Right lobe of liver (tissue), 6 donors: ENCODE results near the gene RDH11. TPM values are rescaled to one million over a fixed set of nuclear protein-coding genes. Genes with fewer than 3 reads are reported as not detected.

ENCODE experiments used
- ATAC-seq, 4 donors: fragments of 200-7000 bp; cut with Tn5 transposase; one replicate each; pipeline ENCODE4 v1.9.1; 2020; ENCODE audit warnings: mild to moderate bottlenecking in 4 of 4, moderate library complexity in 4 of 4
- DNase-seq, 3 donors: peaks; one replicate each; pipeline ENCODE4 v3.0.0-alpha.2; 2020
- H3K27ac ChIP-seq, 3 donors: fragments of 200-600 bp; one replicate each; pipeline ENCODE4 v1.8.0; 2022
- H3K27me3 ChIP-seq, 2 donors: fragments of 200-600 bp; one replicate each; pipeline ENCODE4 v1.8.0; 2022
- H3K36me3 ChIP-seq, 4 donors: fragments of 200-600 bp; sonication (generic) in 1 of 4; one replicate each; pipeline versions ENCODE4 v1.5.1 to v1.8.0; 2017 to 2022; ENCODE audit warnings: control low read depth in 1 of 4
- H3K4me1 ChIP-seq, 4 donors: fragments of 200-600 bp; sonication (generic) in 1 of 4; one replicate each; pipeline versions ENCODE4 v1.5.1 to v1.8.0; 2017 to 2022; ENCODE audit warnings: control low read depth in 1 of 4
- H3K4me3 ChIP-seq, 3 donors: fragments of 200-600 bp; one replicate each; pipeline ENCODE4 v1.8.0; 2022
- H3K9me3 ChIP-seq, 4 donors: fragments of 200-600 bp; sonication (generic) in 1 of 4; one replicate each; pipeline versions ENCODE4 v1.5.1 to v1.8.0; 2017 to 2022; ENCODE audit warnings: control low read depth in 1 of 4
- CTCF ChIP-seq, 4 donors: fragments of 200-600 bp in 3 of 4; fragments of 450-650 bp in 1 of 4; IDR thresholded peaks; one replicate each; pipeline versions ENCODE4 v1.5.1 to v1.8.0; 2016 to 2022; ENCODE audit warnings: antibody characterized with exemption in 4 of 4, mild to moderate bottlenecking in 2 of 4
- POLR2A ChIP-seq: fragments of 450-650 bp; IDR thresholded peaks from one replicate; pipeline ENCODE4 v1.6.1; 2017; ENCODE audit warnings: antibody characterized with exemption, mild to moderate bottlenecking
- WGBS: methylation state at CpG from one replicate; pipeline ENCODE4 v1.1.6; 2018; ENCODE audit warnings: low coverage, low lambda C conversion rate; ENCODE audit not compliant: insufficient coverage; ENCODE audit errors: missing lambda C conversion rate; 5-methylcytosine and 5-hydroxymethylcytosine counted together
- intact Hi-C, 2 donors: fragments of 100-400 bp; cut with DNase I; formaldehyde crosslinking; loops; one replicate each; pipeline versions ENCODE4 v1.11.2 to v1.14.1; 2022
- total RNA-seq, 6 experiments: library from RNA; depleted of rRNA in 2 of 6; stranded (reverse); fragments of >200 nt in 2 of 6; fragmentation: NEBNext Ultra II Directional in 3 of 6; extraction: Animal tissue kit (Norgen Biotek cat#: 25700) in 3 of 6; gene quantifications; one replicate each; pipeline versions ENCODE4 v1.1.0 to v1.2.4, GENCODE V29; 2016 to 2023
- donor health status: DM: no; HTN: yes; CAD: no.
- donor health status: DM: no; HTN: no; CAD: no.
- donor health status: DM: no; HTN: no; CAD: no.
- donor health status: DM: no; HTN: yes; CAD: no.
- donor health status: DM: no; HTN: yes; CAD: no.

RDH11 gene
- total RNA-seq, 6 experiments from 2014 or later: 35.5 to 106 (median 83.4) TPM

- 82% methylated on average over 4 of the region's 10 CpGs for WGBS
- no peak for DNase-seq
- no peaks in the 10 kb centered on the region for H3K27me3 ChIP-seq
These were observed 40.0 kb upstream of the RDH11 start for GRCh38 chr14:67735336-67736147.

GRCh38 chr14:67734675-67735074, 39.1 kb upstream of the RDH11 start:
- intact Hi-C loops: no loop called here
- no peak for DNase-seq
- no peaks in the 10 kb centered on the region for H3K36me3 ChIP-seq
- no peaks in the 10 kb centered on the region for H3K27me3 ChIP-seq
- 60% methylated on average over 1 of the region's 3 CpGs for WGBS
- peak in 1 of 4 donors; percentile 23 for ATAC-seq
- no peak overlapping the region for H3K27ac ChIP-seq
- H3K4me1 ChIP-seq: peaks cover 0 to 9% (median 0%) of the 10 kb centered on the region in 4 donors
- no peak overlapping the region for H3K4me3 ChIP-seq
- TF ChIP-seq POLR2A: no peak
- peak in 1 of 4 donors; percentile 6 for TF ChIP-seq CTCF (IDR thresholded peaks at IDR 0.05)
- no peaks in the 10 kb centered on the region for H3K9me3 ChIP-seq

More at GRCh38 chr14:67735336-67736147, 40.0 kb upstream of the RDH11 start:
- H3K4me1 ChIP-seq: peaks cover 0 to 3% (median 0%) of the 10 kb centered on the region in 4 donors
- intact Hi-C loops: no loop called here
- H3K36me3 ChIP-seq: no peaks in the 10 kb centered on the region
- H3K27ac ChIP-seq: no peak overlapping the region
- no peak for ATAC-seq
- H3K4me3 ChIP-seq: no peak overlapping the region
- TF ChIP-seq POLR2A (no peak), CTCF (IDR thresholded peaks at IDR 0.05) (no peak)
- H3K9me3 ChIP-seq: no peaks in the 10 kb centered on the region

GRCh38 chr14:67733616-67734015, 38.1 kb upstream of the RDH11 start:
- ATAC-seq (no peak), DNase-seq (no peak)
- Histone ChIP-seq H3K4me3 (no peak overlapping the region), H3K27ac (no peak overlapping the region), H3K4me1 (peaks cover 0 to 20% (median 0%) of the 10 kb centered on the region in 4 donors), H3K36me3 (no peaks in the 10 kb centered on the region), H3K9me3 (no peaks in the 10 kb centered on the region), H3K27me3 (no peaks in the 10 kb centered on the region)
- WGBS: 100% methylated on average over 2 of the region's 4 CpGs
- TF ChIP-seq CTCF (IDR thresholded peaks at IDR 0.05) (no peak), POLR2A (no peak)
- intact Hi-C loops: no loop called here

GRCh38 chr14:67729072-67729885, 33.7 kb upstream of the RDH11 start:
- TF ChIP-seq POLR2A: no peak
- no peak for TF ChIP-seq CTCF (IDR thresholded peaks at IDR 0.05)
- H3K27me3 ChIP-seq: no peaks in the 10 kb centered on the region
- 13% methylated on average over 13 of the region's 21 CpGs for WGBS
- ATAC-seq (peak; percentile 91 to 94 (median 92)), DNase-seq (peak; percentile 65 to 79 (median 75))
- H3K27ac ChIP-seq: peak overlapping the region in 2 of 3 donors; percentile 68 to 84
- H3K4me3 ChIP-seq: peak overlapping the region; percentile 29 to 51 (median 47)
- H3K9me3 ChIP-seq: no peaks in the 10 kb centered on the region
- H3K36me3 ChIP-seq: no peaks in the 10 kb centered on the region
- peaks cover 0 to 18% (median 0%) of the 10 kb centered on the region in 4 donors for H3K4me1 ChIP-seq
- intact Hi-C loops: no loop called here
